GM18517 (cell line): ENCODE data around the gene ZAP70.

Experiments used
- ATAC-seq: cut with Tn5 transposase; IDR thresholded peaks from one replicate; pipeline ENCODE4 v1.9.1; 2021; ENCODE audit warnings: mild to moderate bottlenecking, moderate library complexity; ENCODE audit not compliant: unreplicated experiment

ZAP70 gene

GRCh38 chr2:97732436-97733340, 19.3 kb downstream of the ZAP70 start:
- no peak for ATAC-seq

GRCh38 chr2:97733341-97734035, 20.1 kb downstream of the ZAP70 start:
- no peak for ATAC-seq

GRCh38 chr2:97734061-97735051, 21.0 kb downstream of the ZAP70 start:
- no peak for ATAC-seq

GRCh38 chr2:97735161-97735561, 21.8 kb downstream of the ZAP70 start:
- no peak for ATAC-seq

GRCh38 chr2:97736185-97736584, 22.8 kb downstream of the ZAP70 start:
- ATAC-seq: no peak

GRCh38 chr2:97736608-97737330, 23.4 kb downstream of the ZAP70 start:
- no peak for ATAC-seq

- no peak for ATAC-seq
Measured at GRCh38 chr2:97737421-97738178, 24.2 kb downstream of the ZAP70 start.

GRCh38 chr2:97738179-97739019, 25.0 kb downstream of the ZAP70 start:
- no peak for ATAC-seq

- no peak for ATAC-seq
Measured at GRCh38 chr2:97739020-97739892, 25.9 kb downstream of the ZAP70 start.

- ATAC-seq: no peak
Measured at GRCh38 chr2:97739893-97740245, 26.5 kb downstream of the ZAP70 start.

- ATAC-seq: no peak
Measured at GRCh38 chr2:97740590-97741182, 27.3 kb downstream of the ZAP70 start.

GRCh38 chr2:97741251-97741650, 27.9 kb downstream of the ZAP70 start:
- no peak for ATAC-seq

- no peak for ATAC-seq
Measured at GRCh38 chr2:97741686-97742085, 28.3 kb downstream of the ZAP70 start.

- ATAC-seq: no peak
Measured at GRCh38 chr2:97742381-97742847, 29.0 kb downstream of the ZAP70 start.

- no peak for ATAC-seq
Measured at GRCh38 chr2:97743913-97744312, 30.5 kb downstream of the ZAP70 start.

GRCh38 chr2:97745474-97746174, 32.2 kb downstream of the ZAP70 start:
- no peak for ATAC-seq

- no peak for ATAC-seq
Measured at GRCh38 chr2:97747285-97747684, 33.9 kb downstream of the ZAP70 start.
